T-helper 9 cell (primary cell): ENCODE results near the gene CCDC12.
"Not testable (repeated sequence)": the region's sequence is repeated elsewhere in the genome, so short reads cannot be mapped to it uniquely, and the experiment has no call there.

Source experiments
- DNase-seq: peaks from one replicate; pipeline ENCODE4 v3.0.0-alpha.2; 2020

Gene CCDC12

GRCh38 chr3:46921041-46921440 is 55.5 kb downstream of the CCDC12 start:
- no peak for DNase-seq

GRCh38 chr3:46918634-46919033 is 57.9 kb downstream of the CCDC12 start:
- no peak for DNase-seq

GRCh38 chr3:46918202-46918601 is 58.3 kb downstream of the CCDC12 start:
- DNase-seq, result no peak

GRCh38 chr3:46917257-46917656 is 59.3 kb downstream of the CCDC12 start:
- no peak for DNase-seq

- DNase-seq, result no peak
These were observed 59.7 kb downstream of the CCDC12 start for GRCh38 chr3:46916799-46917198.

GRCh38 chr3:46916278-46916677 is 60.3 kb downstream of the CCDC12 start:
- no peak for DNase-seq

- DNase-seq, result no peak
These were observed 61.2 kb downstream of the CCDC12 start for GRCh38 chr3:46915297-46915822.

- no peak for DNase-seq
These were observed 61.7 kb downstream of the CCDC12 start for GRCh38 chr3:46914849-46915248.

GRCh38 chr3:46913644-46914043 is 62.9 kb downstream of the CCDC12 start:
- DNase-seq, result no peak

- no peak for DNase-seq
These were observed 63.6 kb downstream of the CCDC12 start for GRCh38 chr3:46912986-46913385.

GRCh38 chr3:46910914-46911313 is 65.6 kb downstream of the CCDC12 start:
- not testable (repeated sequence) for DNase-seq

- no peak for DNase-seq
These were observed 66.3 kb downstream of the CCDC12 start for GRCh38 chr3:46910166-46910760.

GRCh38 chr3:46909535-46910161 is 66.9 kb downstream of the CCDC12 start:
- peak; percentile 65 for DNase-seq

GRCh38 chr3:46908986-46909534 is 67.5 kb downstream of the CCDC12 start:
- no peak for DNase-seq

- DNase-seq, result no peak
These were observed 68.1 kb downstream of the CCDC12 start for GRCh38 chr3:46908294-46908985.

GRCh38 chr3:46907960-46908293 is 68.6 kb downstream of the CCDC12 start:
- DNase-seq, result no peak

- DNase-seq, result no peak
These were observed 69.3 kb downstream of the CCDC12 start for GRCh38 chr3:46907271-46907670.

GRCh38 chr3:46906471-46907058 is 70.0 kb downstream of the CCDC12 start:
- no peak for DNase-seq

- no peak for DNase-seq
These were observed 70.7 kb downstream of the CCDC12 start for GRCh38 chr3:46905661-46906451.

GRCh38 chr3:46905213-46905560 is 71.4 kb downstream of the CCDC12 start:
- DNase-seq, result no peak

GRCh38 chr3:46904303-46905212 is 72.0 kb downstream of the CCDC12 start:
- DNase-seq, result no peak
